Measurements from ENCODE around the gene GSK3B. TPM values are rescaled to one million over a fixed set of nuclear protein-coding genes. Genes with fewer than 3 reads are reported as not detected.

The GSK3B gene
- total and polyA plus RNA-seq, 10 of the 15 experiments (the other 5 are each of a cell fraction or from before 2014, with no cell fraction given): 8.5 to 49.8 (median 25.5) TPM

DNA sequence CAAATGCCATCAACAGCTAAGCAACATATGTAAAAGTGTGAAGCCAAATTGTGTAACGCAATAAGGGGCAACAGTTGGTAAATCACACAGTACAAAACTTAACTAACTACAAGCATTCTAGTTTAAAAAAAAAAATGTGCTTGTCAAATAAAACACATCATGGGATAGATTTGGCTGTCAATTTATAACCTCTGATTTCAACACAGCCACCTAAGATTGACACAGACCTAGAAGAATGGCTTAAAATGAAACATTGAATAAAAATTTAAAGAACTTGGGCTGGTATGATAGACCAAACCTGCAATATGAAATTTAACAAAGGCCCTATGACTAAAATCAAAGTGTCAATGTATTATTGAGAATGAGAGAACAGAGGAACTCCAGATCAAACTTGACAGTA, 164.0 kb downstream of the GSK3B start:
- ChIA-PET POLR2A (no interaction called here), SMC1A (ENCODE audit: uncharacterized antibody, unreplicated experiment) (no interaction called here), CTCF (no interaction called here), RAD21 (ENCODE audit: unreplicated experiment) (interaction anchor here (0.7 kb wide), 1 partner anchor 283 kb away, joined by 3 read pairs; no protein-coding TSS in a partner anchor)
- BruUV-seq (replicated peaks): no TSS peak
- intact Hi-C loops (cut with micrococcal nuclease; ENCODE audit: unreplicated experiment): no loop called here
- DNase-seq (ENCODE audit: low read depth, low spot score) (no peak), ATAC-seq (no peak), FAIRE-seq (no peak)
- Histone ChIP-seq H3K4me3 (no peak overlapping the region), H3K27me3 (replicated peaks in 1 of 2; ENCODE audit: control insufficient read depth in 2 of 2, insufficient read depth in 2 of 2, low read length in 1 of 2) (no peaks in the 10 kb centered on the region), H3K4me1 (ENCODE audit: control insufficient read depth, insufficient read depth, low read length) (no peaks in the 10 kb centered on the region), H3K36me3 (ENCODE audit: control insufficient read depth in 2 of 2, insufficient read depth in 2 of 2, low read length in 1 of 2) (no peaks in the 10 kb centered on the region; a peak in 1 of 4 replicates), H3K9me3 (replicated peaks; ENCODE audit: control insufficient read depth, insufficient read depth, low read length) (peaks cover 2% of the 10 kb centered on the region; the same call in 2 of the 3 replicates), H2AFZ (ENCODE audit: control insufficient read depth, low read depth, low read length) (no peak overlapping the region), H3K27ac (ENCODE audit: control insufficient read depth, insufficient read depth) (no peak overlapping the region), H3K9ac (ENCODE audit: control insufficient read depth, insufficient read depth, low read length) (no peak overlapping the region), H3K4me2 (ENCODE audit: control insufficient read depth, insufficient read depth) (no peak overlapping the region), H4K20me1 (ENCODE audit: control insufficient read depth, insufficient read depth) (no peaks in the 10 kb centered on the region), H3K79me2 (ENCODE audit: control insufficient read depth, insufficient read depth, low read length) (peaks cover 47% of the 10 kb centered on the region)
- WGBS (ENCODE audit: insufficient coverage, insufficient replicate concordance, low lambda C conversion rate, missing lambda C conversion rate): 100% methylated on average over 1 of the region's 1 CpG
- TF ChIP-seq, protein P1, sequence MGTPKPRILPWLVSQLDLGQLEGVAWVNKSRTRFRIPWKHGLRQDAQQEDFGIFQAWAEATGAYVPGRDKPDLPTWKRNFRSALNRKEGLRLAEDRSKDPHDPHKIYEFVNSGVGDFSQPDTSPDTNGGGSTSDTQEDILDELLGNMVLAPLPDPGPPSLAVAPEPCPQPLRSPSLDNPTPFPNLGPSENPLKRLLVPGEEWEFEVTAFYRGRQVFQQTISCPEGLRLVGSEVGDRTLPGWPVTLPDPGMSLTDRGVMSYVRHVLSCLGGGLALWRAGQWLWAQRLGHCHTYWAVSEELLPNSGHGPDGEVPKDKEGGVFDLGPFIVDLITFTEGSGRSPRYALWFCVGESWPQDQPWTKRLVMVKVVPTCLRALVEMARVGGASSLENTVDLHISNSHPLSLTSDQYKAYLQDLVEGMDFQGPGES (IDR thresholded peaks at IDR 0.05): no peak
- TF ChIP-seq SMAD5 (IDR thresholded peaks at IDR 0.05; ENCODE audit: low read depth) (no peak), YBX1 (IDR thresholded peaks at IDR 0.05) (no peak), ZNF217 (IDR thresholded peaks at IDR 0.05) (no peak), SPI1 (IDR thresholded peaks at IDR 0.05; ENCODE audit: borderline replicate concordance, insufficient read depth, low read depth, low read length) (no peak), NBN (IDR thresholded peaks at IDR 0.05) (no peak), CREB1 (IDR thresholded peaks at IDR 0.05; ENCODE audit: low read depth) (no peak), NR2C1 (IDR thresholded peaks at IDR 0.05) (no peak), POLR2AphosphoS5 (IDR thresholded peaks at IDR 0.05; ENCODE audit: low read length) (no peak), MYC (IDR thresholded peaks at IDR 0.05; ENCODE audit: insufficient read depth, insufficient read length, insufficient replicate concordance, low read length, severe bottlenecking) (no peak), IKZF2 (IDR thresholded peaks at IDR 0.05) (no peak)
- TF ChIP-seq, protein P2, sequence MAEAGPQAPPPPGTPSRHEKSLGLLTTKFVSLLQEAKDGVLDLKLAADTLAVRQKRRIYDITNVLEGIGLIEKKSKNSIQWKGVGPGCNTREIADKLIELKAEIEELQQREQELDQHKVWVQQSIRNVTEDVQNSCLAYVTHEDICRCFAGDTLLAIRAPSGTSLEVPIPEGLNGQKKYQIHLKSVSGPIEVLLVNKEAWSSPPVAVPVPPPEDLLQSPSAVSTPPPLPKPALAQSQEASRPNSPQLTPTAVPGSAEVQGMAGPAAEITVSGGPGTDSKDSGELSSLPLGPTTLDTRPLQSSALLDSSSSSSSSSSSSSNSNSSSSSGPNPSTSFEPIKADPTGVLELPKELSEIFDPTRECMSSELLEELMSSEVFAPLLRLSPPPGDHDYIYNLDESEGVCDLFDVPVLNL (IDR thresholded peaks at IDR 0.05; ENCODE audit: low read depth, low read length): no peak
- TF ChIP-seq, protein P3, sequence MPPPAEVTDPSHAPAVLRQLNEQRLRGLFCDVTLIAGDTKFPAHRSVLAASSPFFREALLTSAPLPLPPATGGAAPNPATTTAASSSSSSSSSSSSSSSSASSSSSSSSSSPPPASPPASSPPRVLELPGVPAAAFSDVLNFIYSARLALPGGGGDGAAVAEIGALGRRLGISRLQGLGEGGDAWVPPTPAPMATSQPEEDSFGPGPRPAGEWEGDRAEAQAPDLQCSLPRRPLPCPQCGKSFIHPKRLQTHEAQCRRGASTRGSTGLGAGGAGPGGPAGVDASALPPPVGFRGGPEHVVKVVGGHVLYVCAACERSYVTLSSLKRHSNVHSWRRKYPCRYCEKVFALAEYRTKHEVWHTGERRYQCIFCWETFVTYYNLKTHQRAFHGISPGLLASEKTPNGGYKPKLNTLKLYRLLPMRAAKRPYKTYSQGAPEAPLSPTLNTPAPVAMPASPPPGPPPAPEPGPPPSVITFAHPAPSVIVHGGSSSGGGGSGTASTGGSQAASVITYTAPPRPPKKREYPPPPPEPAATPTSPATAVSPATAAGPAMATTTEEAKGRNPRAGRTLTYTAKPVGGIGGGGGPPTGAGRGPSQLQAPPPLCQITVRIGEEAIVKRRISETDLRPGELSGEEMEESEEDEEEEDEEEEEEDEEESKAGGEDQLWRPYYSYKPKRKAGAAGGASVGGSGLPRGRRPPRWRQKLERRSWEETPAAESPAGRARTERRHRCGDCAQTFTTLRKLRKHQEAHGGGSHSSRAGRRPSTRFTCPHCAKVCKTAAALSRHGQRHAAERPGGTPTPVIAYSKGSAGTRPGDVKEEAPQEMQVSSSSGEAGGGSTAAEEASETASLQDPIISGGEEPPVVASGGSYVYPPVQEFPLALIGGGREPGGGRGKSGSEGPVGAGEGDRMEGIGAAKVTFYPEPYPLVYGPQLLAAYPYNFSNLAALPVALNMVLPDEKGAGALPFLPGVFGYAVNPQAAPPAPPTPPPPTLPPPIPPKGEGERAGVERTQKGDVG (CRISPR knock-in tag; IDR thresholded peaks at IDR 0.05): no peak
- TF ChIP-seq, protein P4, sequence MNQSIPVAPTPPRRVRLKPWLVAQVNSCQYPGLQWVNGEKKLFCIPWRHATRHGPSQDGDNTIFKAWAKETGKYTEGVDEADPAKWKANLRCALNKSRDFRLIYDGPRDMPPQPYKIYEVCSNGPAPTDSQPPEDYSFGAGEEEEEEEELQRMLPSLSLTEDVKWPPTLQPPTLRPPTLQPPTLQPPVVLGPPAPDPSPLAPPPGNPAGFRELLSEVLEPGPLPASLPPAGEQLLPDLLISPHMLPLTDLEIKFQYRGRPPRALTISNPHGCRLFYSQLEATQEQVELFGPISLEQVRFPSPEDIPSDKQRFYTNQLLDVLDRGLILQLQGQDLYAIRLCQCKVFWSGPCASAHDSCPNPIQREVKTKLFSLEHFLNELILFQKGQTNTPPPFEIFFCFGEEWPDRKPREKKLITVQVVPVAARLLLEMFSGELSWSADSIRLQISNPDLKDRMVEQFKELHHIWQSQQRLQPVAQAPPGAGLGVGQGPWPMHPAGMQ (IDR thresholded peaks at IDR 0.05; ENCODE audit: borderline replicate concordance): no peak
- in situ Hi-C loops (cut with MboI): no loop called here
